Pulmonary artery endothelial cell (primary cell): ENCODE measurements around the gene CHRND. TPM values are rescaled to one million over a fixed set of nuclear protein-coding genes. Genes with fewer than 3 reads are reported as not detected.

Experiments used
- DNase-seq: peaks from one replicate; pipeline ENCODE4 v3.0.0-alpha.2; 2011; ENCODE audit warnings: low read depth, low spot score
- total RNA-seq: library from RNA; depleted of rRNA; stranded (reverse); fragments of >200 nt; gene quantifications from 2 replicates; pipeline ENCODE4 v1.2.3, GENCODE V29; 2014

The CHRND gene
- total RNA-seq, 1 donor from 2014 or later: not detected

- no peak for DNase-seq
Observed at GRCh38 chr2:232573042-232573441, 47.1 kb downstream of the CHRND start.

- no peak for DNase-seq
Observed at GRCh38 chr2:232573771-232574435, 47.9 kb downstream of the CHRND start.

- no peak for DNase-seq
Observed at GRCh38 chr2:232574674-232575403, 48.9 kb downstream of the CHRND start.

GRCh38 chr2:232575404-232575746, 49.4 kb downstream of the CHRND start:
- DNase-seq: no peak

- DNase-seq: no peak
Observed at GRCh38 chr2:232576995-232577394, 51.0 kb downstream of the CHRND start.

- DNase-seq: no peak
Observed at GRCh38 chr2:232577841-232578240, 51.9 kb downstream of the CHRND start.

- DNase-seq: no peak
Observed at GRCh38 chr2:232578626-232579025, 52.7 kb downstream of the CHRND start.

GRCh38 chr2:232580648-232580981, 54.7 kb downstream of the CHRND start:
- DNase-seq: no peak

- no peak for DNase-seq
Observed at GRCh38 chr2:232581725-232582124, 55.8 kb downstream of the CHRND start.

- no peak for DNase-seq
Observed at GRCh38 chr2:232584238-232584637, 58.3 kb downstream of the CHRND start.

Other genes starting within 250 kb of the CHRND start
- not detected in 2 replicates for gene ALPP, start 147.4 kb upstream of the CHRND start, total RNA-seq
- not detected in 2 replicates for gene ALPG, start 119.3 kb upstream of the CHRND start, total RNA-seq
- gene ALPI, start 70.0 kb upstream of the CHRND start, total RNA-seq: not detected in 2 replicates
- gene ECEL1, start 38.3 kb upstream of the CHRND start, total RNA-seq: not detected in 2 replicates
- gene PRSS56, start 5.8 kb upstream of the CHRND start, total RNA-seq: not detected in 2 replicates
- not detected in 2 replicates for gene CHRNG, start 13.5 kb downstream of the CHRND start, total RNA-seq
- 1.8 and 2.5 TPM in 2 replicates for gene TIGD1, start 24.4 kb downstream of the CHRND start, total RNA-seq
- 122 and 124 TPM in 2 replicates for gene EIF4E2, start 24.5 kb downstream of the CHRND start, total RNA-seq
- not detected in 2 replicates for gene EFHD1, start 107.4 kb downstream of the CHRND start, total RNA-seq
- 53.0 and 65.4 TPM in 2 replicates for gene GIGYF2, start 171.2 kb downstream of the CHRND start, total RNA-seq